ENCODE results near the gene KRTAP2-2. TPM values are rescaled to one million over a fixed set of nuclear protein-coding genes. Genes with fewer than 3 reads are reported as not detected.

Gene KRTAP2-2, protein sequence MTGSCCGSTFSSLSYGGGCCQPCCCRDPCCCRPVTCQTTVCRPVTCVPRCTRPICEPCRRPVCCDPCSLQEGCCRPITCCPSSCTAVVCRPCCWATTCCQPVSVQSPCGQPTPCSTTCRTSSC
- not detected in 5 replicates for total RNA-seq (2022; extraction: Qiagen RNA extraction; ENCODE audit: low read depth)

DNA sequence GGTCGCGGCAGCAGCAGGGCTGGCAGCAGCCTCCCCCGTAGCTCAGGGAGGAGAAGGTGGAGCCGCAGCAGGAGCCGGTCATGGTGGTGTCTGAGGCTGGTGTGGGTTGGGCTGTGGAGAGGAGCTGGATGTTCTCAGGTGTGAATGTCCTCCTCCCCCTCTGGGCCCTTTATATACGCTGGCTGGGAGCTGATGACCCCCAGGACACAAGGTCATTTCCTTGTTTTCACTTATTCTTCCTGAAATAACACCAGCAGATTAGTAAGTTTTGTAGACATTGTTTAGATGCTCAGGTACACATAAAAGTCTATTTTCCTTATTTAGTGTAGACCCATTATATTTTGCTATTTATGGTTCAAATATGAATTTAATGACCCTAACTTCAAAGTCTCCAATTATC is at the start of gene KRTAP2-2:
Gene KRTAP2-2 (minus strand): TSS at position 101 of the 400 bp plus-strand sequence. CDS start 19 bp downstream, at position 82.

DNA sequence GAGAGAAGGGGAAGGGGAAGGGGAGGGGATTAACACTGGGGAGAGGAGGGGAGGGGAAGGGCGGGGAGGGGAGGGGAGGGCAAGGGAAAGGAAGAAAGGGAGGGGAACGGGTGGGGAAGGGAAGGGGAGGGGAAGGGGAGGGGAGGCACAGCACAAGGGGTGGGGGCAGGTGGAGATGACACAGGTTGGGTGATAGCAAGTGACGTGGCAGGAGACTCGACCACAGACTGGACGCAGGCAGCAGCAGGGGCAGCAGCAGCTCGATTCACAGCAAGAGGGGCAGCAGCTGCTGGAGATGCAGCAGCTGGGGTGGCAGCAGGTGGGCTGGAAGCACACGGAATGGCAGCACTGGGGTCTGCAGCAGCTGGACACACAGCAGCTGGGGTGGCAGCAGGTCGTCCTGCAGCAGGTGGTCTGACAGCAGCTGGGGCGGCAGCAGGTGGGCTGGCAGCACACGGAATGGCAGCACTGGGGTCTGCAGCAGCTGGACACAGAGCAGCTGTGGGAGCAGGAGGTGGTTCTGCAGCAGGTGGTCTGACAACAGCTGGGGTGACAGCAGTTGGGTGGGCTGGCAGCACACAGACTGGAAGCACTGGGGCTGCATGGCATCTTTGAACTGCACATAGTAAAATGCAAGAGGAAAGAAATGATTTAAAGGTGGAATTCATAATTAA is 46.7 kb upstream of the KRTAP2-2 start, which contains the start of gene KRTAP4-16:
Gene KRTAP4-16 (minus strand): TSS at position 624 of the 674 bp plus-strand sequence. CDS start 0 bp downstream, at position 624.

DNA sequence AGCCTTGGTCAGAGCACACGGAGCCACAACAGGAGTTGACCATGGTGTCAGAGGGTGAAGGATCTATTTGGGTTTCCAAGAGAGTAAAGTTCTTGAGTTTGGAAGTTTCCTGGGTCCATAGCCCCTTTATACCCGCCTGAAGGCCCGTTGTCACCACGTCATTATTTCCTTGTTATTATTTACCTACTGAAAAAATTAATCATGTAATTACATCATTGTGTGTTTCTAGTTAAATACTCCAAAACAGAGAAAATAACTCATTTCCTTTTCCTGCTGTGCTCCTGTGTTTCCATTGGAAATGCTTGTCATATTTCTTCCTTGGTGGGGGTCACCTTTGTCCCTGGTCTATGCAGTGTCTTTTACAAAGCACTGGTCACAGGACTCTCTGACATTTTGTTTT is 43.0 kb upstream of the KRTAP2-2 start, which contains the start of gene KRTAP4-8:
Gene KRTAP4-8 (minus strand): TSS at position 101 of the 400 bp plus-strand sequence. CDS start 58 bp downstream, at position 43.

DNA sequence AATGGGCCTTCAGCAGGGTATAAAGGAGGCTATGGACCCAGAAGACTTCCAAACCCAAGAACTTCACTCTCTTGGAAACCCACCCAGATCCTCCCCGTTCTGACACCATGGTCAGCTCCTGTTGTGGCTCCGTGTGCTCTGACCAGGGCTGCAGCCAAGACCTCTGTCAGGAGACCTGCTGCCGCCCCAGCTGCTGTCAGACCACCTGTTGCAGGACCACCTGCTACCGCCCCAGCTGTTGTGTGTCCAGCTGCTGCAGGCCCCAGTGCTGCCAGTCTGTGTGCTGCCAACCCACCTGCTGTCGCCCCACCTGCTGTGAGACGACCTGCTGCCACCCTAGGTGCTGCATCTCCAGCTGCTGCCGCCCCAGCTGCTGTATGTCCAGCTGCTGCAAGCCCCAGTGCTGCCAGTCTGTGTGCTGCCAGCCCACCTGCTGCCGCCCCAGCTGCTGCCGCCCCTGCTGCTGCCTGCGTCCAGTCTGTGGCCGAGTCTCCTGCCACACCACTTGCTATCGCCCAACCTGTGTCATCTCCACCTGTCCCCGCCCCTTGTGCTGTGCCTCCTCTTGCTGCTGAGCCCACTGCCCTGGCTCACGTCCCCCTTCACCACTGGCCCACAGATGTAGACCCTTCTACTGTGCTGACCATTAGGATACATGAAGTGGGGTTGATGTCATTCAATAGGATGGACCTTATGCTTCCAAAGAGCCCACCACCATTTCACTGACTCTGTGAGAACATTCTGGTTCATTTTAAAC is 29.2 kb upstream of the KRTAP2-2 start, which contains the start of gene KRTAP4-7:
Gene KRTAP4-7 (plus strand): TSS at position 51 of the 757 bp plus-strand sequence. CDS start 57 bp downstream, at position 108.

DNA sequence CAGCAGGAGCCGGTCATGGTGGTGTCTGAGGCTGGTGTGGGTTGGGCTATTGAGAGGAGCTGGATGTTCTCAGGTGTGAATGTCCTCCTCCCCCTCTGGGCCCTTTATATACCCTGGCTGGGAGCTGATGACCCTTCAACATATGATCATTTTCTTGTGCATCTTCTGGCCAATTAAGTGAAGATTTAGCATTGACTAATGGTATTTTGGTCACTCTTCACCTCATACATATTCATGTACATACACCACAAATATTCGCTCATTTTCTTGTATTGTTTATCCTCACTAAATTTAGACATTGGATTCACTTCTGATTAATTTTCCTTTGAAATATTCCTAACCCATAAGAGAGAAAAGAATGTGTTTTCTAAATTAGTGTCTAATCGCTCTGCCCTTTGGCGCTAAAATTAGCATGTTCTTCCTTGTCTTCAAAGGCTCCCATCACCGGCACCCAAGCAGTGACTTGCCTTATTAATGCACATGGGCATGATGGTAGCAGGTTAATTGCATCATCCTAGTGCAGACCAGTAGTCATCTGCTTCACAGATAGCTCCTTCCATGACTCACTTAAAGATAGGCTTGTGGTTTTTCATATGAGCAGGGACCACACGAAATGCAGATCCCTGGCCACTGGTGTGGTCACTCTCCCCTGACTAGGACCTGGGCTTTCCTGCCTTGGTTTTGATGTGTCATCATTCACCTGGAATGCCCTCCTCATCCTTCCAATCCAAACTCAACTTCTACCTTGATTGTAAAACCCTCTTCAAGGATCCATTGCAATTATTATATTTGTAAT is 11.0 kb upstream of the KRTAP2-2 start, which contains the start of gene KRTAP2-4:
Gene KRTAP2-4 (minus strand): TSS at position 51 of the 796 bp plus-strand sequence. CDS start 34 bp downstream, at position 17.

DNA sequence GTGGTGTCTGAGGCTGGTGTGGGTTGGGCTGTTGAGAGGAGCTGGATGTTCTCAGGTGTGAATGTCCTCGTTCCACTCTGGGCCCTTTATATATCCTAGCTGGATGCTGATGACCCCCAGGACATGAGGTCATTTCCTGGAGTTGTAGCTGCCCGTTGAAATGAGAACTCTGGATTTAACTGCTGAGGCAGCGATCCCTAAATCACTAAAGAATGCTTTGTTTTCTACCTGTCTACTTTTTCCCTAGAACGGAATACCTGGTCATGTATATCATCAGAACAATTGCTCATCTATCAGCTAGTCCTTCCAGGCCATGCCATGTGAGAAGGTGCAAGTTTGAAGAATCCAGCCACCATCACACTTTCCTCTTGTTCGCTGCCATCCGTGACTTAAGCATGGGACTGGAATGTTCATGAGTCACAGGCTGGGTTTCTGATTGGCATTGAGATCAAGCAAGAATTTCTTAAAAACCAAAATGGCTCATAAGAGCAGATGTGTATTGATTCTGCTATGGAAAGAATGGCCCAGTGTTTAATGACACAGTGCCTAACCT is 5.1 kb upstream of the KRTAP2-2 start, which contains the start of gene KRTAP2-3:
Gene KRTAP2-3 (minus strand): TSS at position 63 of the 553 bp plus-strand sequence. CDS start 64 bp downstream, outside the sequence.

DNA sequence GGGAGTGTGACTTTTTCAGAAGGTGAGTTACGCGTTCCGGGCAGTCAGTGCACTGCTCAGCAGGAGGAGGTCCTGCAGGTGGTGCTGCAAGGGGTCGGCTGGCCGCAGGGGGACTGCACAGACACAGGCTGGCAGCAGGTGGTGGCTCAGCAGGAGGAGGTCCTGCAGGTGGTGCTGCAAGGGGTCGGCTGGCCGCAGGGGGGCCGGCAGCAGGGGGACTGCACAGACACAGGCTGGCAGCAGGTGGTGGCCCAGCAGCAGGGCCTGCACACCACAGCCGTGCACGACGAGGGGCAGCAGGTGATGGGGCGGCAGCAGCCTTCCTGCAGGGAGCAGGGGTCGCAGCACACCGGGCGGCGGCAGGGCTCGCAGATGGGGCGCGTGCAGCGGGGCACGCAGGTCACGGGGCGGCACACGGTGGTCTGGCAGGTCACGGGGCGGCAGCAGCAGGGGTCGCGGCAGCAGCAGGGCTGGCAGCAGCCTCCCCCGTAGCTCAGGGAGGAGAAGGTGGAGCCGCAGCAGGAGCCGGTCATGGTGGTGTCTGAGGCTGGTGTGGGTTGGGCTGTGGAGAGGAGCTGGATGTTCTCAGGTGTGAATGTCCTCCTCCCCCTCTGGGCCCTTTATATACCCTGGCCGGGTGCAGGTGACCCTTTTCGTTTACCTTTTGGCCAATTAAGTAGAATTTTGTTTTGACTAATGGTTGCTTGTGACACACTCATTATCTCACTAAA is 8.1 kb downstream of the KRTAP2-2 start, which contains the start of gene KRTAP2-1:
Gene KRTAP2-1 (minus strand): TSS at position 582 of the 731 bp plus-strand sequence. CDS start 49 bp downstream, at position 533.

DNA sequence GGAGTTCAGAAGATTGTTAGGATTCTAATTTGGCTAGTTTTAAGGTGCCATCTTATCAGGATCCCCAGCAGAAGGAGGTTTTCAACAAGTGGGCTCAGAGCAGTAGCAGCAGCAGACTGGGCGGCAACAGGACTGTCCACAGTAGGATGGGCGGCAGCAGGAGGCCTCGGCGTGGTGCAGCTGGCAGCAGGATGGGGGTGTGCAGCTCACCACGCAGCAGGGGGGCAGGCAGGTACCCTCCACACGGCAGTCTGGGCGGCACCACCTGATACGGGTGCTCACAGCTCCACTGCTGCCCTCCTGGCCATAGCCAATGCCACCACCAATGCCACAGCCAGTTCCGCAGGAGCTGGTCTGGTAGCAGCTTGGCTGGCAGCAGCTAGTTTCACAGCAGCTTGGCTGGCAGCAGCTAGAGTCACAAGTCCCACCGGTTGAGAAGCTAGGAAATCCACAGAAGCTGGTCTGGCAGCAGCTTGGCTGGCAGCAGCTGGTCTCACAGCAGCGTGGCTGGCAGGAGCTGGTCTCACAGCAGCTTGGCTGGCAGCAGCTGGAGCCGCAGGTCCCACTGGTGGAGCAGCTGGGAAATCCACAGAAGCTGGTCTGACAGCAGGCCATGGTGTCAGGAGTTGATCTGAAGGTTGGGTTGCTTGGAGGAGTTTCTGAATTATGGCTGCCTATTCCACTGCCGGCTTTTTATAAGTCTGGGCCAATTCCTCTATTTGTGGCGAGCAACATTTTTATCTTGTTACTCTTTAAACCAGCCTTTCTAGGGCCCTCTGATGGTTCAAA is 14.1 kb downstream of the KRTAP2-2 start, which contains the start of gene KRTAP1-1:
Gene KRTAP1-1 (minus strand): TSS at position 668 of the 789 bp plus-strand sequence. CDS start 53 bp downstream, at position 615.

DNA sequence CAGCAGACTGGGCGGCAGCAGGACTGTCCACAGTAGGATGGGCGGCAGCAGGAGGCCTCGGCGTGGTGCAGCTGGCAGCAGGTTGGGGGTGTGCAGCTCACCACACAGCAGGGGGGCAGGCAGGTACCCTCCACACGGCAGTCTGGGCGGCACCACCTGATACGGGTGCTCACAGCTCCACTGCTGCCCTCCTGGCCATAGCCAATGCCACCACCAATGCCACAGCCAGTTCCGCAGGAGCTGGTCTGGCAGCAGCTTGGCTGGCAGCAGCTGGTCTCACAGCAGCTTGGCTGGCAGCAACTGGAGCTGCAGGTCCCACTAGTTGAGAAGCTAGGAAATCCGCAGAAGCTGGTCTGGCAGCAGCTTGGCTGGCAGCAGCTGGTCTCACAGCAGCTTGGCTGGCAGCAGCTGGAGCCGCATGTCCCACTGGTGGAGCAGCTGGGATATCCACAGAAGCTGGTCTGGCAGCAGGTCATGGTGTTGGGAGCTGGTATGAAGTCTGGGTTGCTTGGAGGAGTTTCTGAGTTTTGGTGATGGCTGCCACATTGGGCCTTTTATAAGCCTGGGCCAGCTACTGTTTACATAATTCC is 20.6 kb downstream of the KRTAP2-2 start, which contains the start of gene KRTAP1-3:
Gene KRTAP1-3 (minus strand): TSS at position 529 of the 590 bp plus-strand sequence. CDS start 53 bp downstream, at position 476.

DNA sequence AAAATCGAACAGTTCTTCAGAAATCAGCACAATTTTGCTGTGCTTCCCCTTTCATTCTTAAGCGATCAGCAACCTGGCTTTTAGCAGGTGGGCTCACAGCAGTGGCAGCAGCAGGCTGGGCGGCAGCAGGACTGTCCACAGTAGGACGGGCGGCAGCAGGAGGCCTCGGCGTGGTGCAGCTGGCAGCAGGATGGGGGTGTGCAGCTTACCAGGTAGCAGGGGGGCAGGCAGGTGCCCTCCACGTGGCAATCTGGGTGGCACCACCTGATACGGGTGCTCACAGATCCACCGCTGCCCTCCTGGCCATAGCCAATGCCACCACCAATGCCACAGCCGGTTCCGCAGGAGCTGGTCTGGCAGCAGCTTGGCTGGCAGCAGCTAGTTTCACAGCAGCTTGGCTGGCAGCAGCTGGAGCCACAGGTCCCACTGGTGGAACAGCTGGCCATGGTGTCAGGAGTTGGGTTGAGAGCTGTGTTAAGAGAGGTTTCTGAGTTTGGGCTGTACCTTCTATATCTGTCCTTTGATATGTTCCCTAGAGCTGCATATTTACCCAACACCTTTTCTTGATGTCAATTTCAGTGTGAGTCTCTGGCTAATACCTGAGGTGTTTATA is 25.3 kb downstream of the KRTAP2-2 start, which contains the start of gene KRTAP1-4:
Gene KRTAP1-4 (minus strand): TSS at position 563 of the 613 bp plus-strand sequence. CDS start 117 bp downstream, at position 446.

DNA sequence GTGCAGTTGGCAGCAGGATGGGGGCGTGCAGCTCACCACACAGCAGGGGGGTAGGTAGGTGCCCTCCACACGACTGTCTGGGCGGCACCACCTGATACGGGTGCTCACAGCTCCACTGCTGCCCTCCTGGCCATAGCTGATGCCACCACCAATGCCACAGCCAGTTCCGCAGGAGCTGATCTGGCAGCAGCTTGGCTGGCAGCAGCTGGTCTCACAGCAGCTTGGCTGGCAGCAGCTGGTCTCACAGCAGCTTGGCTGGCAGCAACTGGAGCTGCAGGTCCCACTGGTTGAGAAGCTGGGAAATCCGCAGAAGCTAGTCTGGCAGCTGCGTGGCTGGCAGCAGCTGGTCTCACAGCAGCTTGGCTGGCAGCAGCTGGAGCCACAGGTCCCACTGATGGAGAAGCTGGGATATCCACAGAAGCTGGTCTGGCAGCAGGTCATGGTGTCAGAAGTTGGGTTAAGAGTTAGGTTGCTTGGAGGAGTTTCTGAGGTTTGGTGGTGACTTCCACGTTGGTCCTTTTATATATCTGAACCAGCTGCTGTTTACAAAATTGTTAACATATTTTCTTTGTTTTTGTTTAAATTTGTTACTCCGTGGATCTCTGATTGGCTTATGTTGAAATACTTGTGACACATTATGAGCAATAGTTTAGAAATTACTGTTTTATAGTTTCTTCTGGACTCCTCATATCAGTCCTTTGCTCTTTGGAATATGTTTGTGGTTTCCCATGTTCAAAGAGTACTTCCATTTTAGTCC is 28.1 kb downstream of the KRTAP2-2 start, which contains the start of gene KRTAP1-5:
Gene KRTAP1-5 (minus strand): TSS at position 494 of the 757 bp plus-strand sequence. CDS start 53 bp downstream, at position 441.

DNA sequence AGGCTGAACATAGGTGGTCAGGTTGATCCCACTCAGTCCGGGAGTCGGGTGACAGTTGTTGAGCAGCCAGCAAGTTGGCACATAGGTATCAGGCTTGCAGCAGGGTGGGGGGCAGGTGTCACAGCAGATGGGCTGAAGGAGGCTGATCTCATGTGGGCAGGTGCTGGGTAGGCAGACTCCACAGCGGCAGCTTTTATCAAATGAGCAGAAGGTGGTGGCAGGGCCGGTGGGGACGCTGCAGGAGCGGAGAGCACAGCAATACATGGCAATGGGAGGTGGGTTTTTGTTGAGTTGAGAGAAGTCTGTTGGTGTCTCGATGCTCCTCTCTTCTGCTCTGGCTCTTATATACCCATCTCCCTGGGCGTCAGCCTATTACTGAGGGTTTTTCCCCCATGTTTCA is 46.2 kb downstream of the KRTAP2-2 start, which contains the start of gene KRTAP3-1:
Gene KRTAP3-1 (minus strand): TSS at position 318 of the 400 bp plus-strand sequence. CDS start 54 bp downstream, at position 264.

Other genes starting within 250 kb of the KRTAP2-2 start
- gene KRT10, start 232.6 kb downstream of the KRTAP2-2 start, total RNA-seq (2022; extraction: Qiagen RNA extraction; ENCODE audit: low read depth): 93.1 to 121 TPM (median 103 TPM) in 5 replicates
- gene KRT12, start 188.0 kb downstream of the KRTAP2-2 start, total RNA-seq (2022; extraction: Qiagen RNA extraction; ENCODE audit: low read depth): not detected in 5 replicates
- 0.10 to 0.53 TPM (median 0.27 TPM) in 5 replicates for gene KRT20, start 170.0 kb downstream of the KRTAP2-2 start, total RNA-seq (2022; extraction: Qiagen RNA extraction; ENCODE audit: low read depth)
- 0.14 to 0.19 TPM in 2 of 5 replicates, not detected in the others for gene KRT23, start 117.6 kb downstream of the KRTAP2-2 start, total RNA-seq (2022; extraction: Qiagen RNA extraction; ENCODE audit: low read depth)
- not detected in 5 replicates for gene KRT39, start 88.3 kb downstream of the KRTAP2-2 start, total RNA-seq (2022; extraction: Qiagen RNA extraction; ENCODE audit: low read depth)
- gene KRT40, start 70.9 kb downstream of the KRTAP2-2 start, total RNA-seq (2022; extraction: Qiagen RNA extraction; ENCODE audit: low read depth): not detected in 5 replicates
- gene KRTAP3-3, start 61.1 kb downstream of the KRTAP2-2 start, total RNA-seq (2022; extraction: Qiagen RNA extraction; ENCODE audit: low read depth): not detected in 5 replicates
- gene KRTAP3-2, start 55.3 kb downstream of the KRTAP2-2 start, total RNA-seq (2022; extraction: Qiagen RNA extraction; ENCODE audit: low read depth): 0.28 to 0.34 TPM (median 0.31 TPM) in 3 of 5 replicates, not detected in the others
- gene KRTAP3-1, start 46.1 kb downstream of the KRTAP2-2 start, total RNA-seq (2022; extraction: Qiagen RNA extraction; ENCODE audit: low read depth): not detected in 5 replicates
- gene KRTAP1-5, start 28.0 kb downstream of the KRTAP2-2 start, total RNA-seq (2022; extraction: Qiagen RNA extraction; ENCODE audit: low read depth): not detected in 5 replicates
- not detected in 5 replicates for gene KRTAP1-4, start 25.0 kb downstream of the KRTAP2-2 start, total RNA-seq (2022; extraction: Qiagen RNA extraction; ENCODE audit: low read depth)
- 0.15 TPM in 1 of 5 replicates, not detected in the others for gene KRTAP1-3, start 20.4 kb downstream of the KRTAP2-2 start, total RNA-seq (2022; extraction: Qiagen RNA extraction; ENCODE audit: low read depth)
- gene KRTAP1-1, start 13.8 kb downstream of the KRTAP2-2 start, total RNA-seq (2022; extraction: Qiagen RNA extraction; ENCODE audit: low read depth): not detected in 5 replicates
- not detected in 5 replicates for gene KRTAP2-1, start 7.9 kb downstream of the KRTAP2-2 start, total RNA-seq (2022; extraction: Qiagen RNA extraction; ENCODE audit: low read depth)
- gene KRTAP2-3, start 4.9 kb upstream of the KRTAP2-2 start, total RNA-seq (2022; extraction: Qiagen RNA extraction; ENCODE audit: low read depth): not detected in 5 replicates
- not detected in 5 replicates for gene KRTAP2-4, start 10.6 kb upstream of the KRTAP2-2 start, total RNA-seq (2022; extraction: Qiagen RNA extraction; ENCODE audit: low read depth)
- gene KRTAP4-7, start 28.9 kb upstream of the KRTAP2-2 start, total RNA-seq (2022; extraction: Qiagen RNA extraction; ENCODE audit: low read depth): not detected in 5 replicates
- not detected in 5 replicates for gene KRTAP4-8, start 42.9 kb upstream of the KRTAP2-2 start, total RNA-seq (2022; extraction: Qiagen RNA extraction; ENCODE audit: low read depth)
- not detected in 5 replicates for gene KRTAP4-16, start 47.0 kb upstream of the KRTAP2-2 start, total RNA-seq (2022; extraction: Qiagen RNA extraction; ENCODE audit: low read depth)
- not detected in 5 replicates for gene KRTAP4-9, start 50.2 kb upstream of the KRTAP2-2 start, total RNA-seq (2022; extraction: Qiagen RNA extraction; ENCODE audit: low read depth)
- gene KRTAP4-11, start 63.1 kb upstream of the KRTAP2-2 start, total RNA-seq (2022; extraction: Qiagen RNA extraction; ENCODE audit: low read depth): not detected in 5 replicates
- gene KRTAP4-12, start 69.0 kb upstream of the KRTAP2-2 start, total RNA-seq (2022; extraction: Qiagen RNA extraction; ENCODE audit: low read depth): not detected in 5 replicates
- not detected in 5 replicates for gene KRTAP4-6, start 85.3 kb upstream of the KRTAP2-2 start, total RNA-seq (2022; extraction: Qiagen RNA extraction; ENCODE audit: low read depth)
- gene KRTAP4-5, start 94.6 kb upstream of the KRTAP2-2 start, total RNA-seq (2022; extraction: Qiagen RNA extraction; ENCODE audit: low read depth): not detected in 5 replicates
- gene KRTAP4-4, start 105.5 kb upstream of the KRTAP2-2 start, total RNA-seq (2022; extraction: Qiagen RNA extraction; ENCODE audit: low read depth): not detected in 5 replicates
- not detected in 5 replicates for gene KRTAP4-3, start 113.0 kb upstream of the KRTAP2-2 start, total RNA-seq (2022; extraction: Qiagen RNA extraction; ENCODE audit: low read depth)
- not detected in 5 replicates for gene KRTAP4-2, start 123.0 kb upstream of the KRTAP2-2 start, total RNA-seq (2022; extraction: Qiagen RNA extraction; ENCODE audit: low read depth)
- gene KRTAP4-1, start 129.7 kb upstream of the KRTAP2-2 start, total RNA-seq (2022; extraction: Qiagen RNA extraction; ENCODE audit: low read depth): 0.20 to 0.22 TPM in 2 of 5 replicates, not detected in the others
- not detected in 5 replicates for gene KRTAP9-1, start 134.7 kb upstream of the KRTAP2-2 start, total RNA-seq (2022; extraction: Qiagen RNA extraction; ENCODE audit: low read depth)
- gene KRTAP9-2, start 171.4 kb upstream of the KRTAP2-2 start, total RNA-seq (2022; extraction: Qiagen RNA extraction; ENCODE audit: low read depth): not detected in 5 replicates
- gene KRTAP9-3, start 177.2 kb upstream of the KRTAP2-2 start, total RNA-seq (2022; extraction: Qiagen RNA extraction; ENCODE audit: low read depth): not detected in 5 replicates
- gene KRTAP9-8, start 182.8 kb upstream of the KRTAP2-2 start, total RNA-seq (2022; extraction: Qiagen RNA extraction; ENCODE audit: low read depth): not detected in 5 replicates
- not detected in 5 replicates for gene KRTAP9-4, start 194.5 kb upstream of the KRTAP2-2 start, total RNA-seq (2022; extraction: Qiagen RNA extraction; ENCODE audit: low read depth)
- gene KRTAP9-9, start 200.2 kb upstream of the KRTAP2-2 start, total RNA-seq (2022; extraction: Qiagen RNA extraction; ENCODE audit: low read depth): not detected in 5 replicates
- gene KRTAP9-6, start 210.1 kb upstream of the KRTAP2-2 start, total RNA-seq (2022; extraction: Qiagen RNA extraction; ENCODE audit: low read depth): not detected in 5 replicates
- not detected in 5 replicates for gene KRTAP9-7, start 220.5 kb upstream of the KRTAP2-2 start, total RNA-seq (2022; extraction: Qiagen RNA extraction; ENCODE audit: low read depth)
- gene KRTAP29-1, start 247.6 kb upstream of the KRTAP2-2 start, total RNA-seq (2022; extraction: Qiagen RNA extraction; ENCODE audit: low read depth): not detected in 5 replicates

Data from A549 treated with GW870086 at 1 μM for 4 hours (cell line).